Endothelial cell of umbilical vein (primary cell): ENCODE results near the gene STPG4. TPM values are rescaled to one million over a fixed set of nuclear protein-coding genes. Genes with fewer than 3 reads are reported as not detected.
A peak's percentile ranks its signal among the peaks of the same experiment; 100 is the strongest.

Experiments used
- BruUV-seq: library from RNA; stranded (reverse); fragments of 400-500 nt; replicated peaks from 2 replicates; lab custom pipeline; 2021; lab: Mats Ljungman, UMichigan
- CTCF ChIA-PET: fragments of 300-600, 350-600 bp; sonication (Branson Sonifier 250); formaldehyde crosslinking; loops from one replicate; lab custom pipeline; 2021; ENCODE audit warnings: antibody characterized with exemption, inconsistent platforms; lab: Charles Lee
- POLR2A ChIA-PET: fragments of 300-600, 350-600 bp; sonication (Branson Sonifier 250); formaldehyde crosslinking; loops from one replicate; lab custom pipeline; 2021; ENCODE audit warnings: antibody characterized with exemption, inconsistent platforms; lab: Charles Lee
- DNase-seq: peaks from one replicate; pipeline ENCODE4 v3.0.0-alpha.2; 2011; ENCODE audit warnings: low read depth, low spot score
- FAIRE-seq: peaks from 2 replicates; lab custom pipeline; 2011; peaks lifted over from hg19 to GRCh38; lab: Jason Lieb, UNC
- H2AFZ ChIP-seq: 2 replicates; pipeline ENCODE4 v1.6.0; 2012; ENCODE audit warnings: low read depth, low read length, control low read depth, inconsistent platforms
- H3K27ac ChIP-seq: 2 replicates; pipeline ENCODE4 v1.5.1; 2011; ENCODE audit warnings: low read depth, mild to moderate bottlenecking, control low read depth, low read length, moderate library complexity; ENCODE audit not compliant: insufficient read depth
- H3K27me3 ChIP-seq, 2 experiments: 2 replicates each; pipeline versions ENCODE4 v1.6.0 to v1.6.1; 2011; ENCODE audit warnings: low read length in 2 of 2, mixed read lengths in 1 of 2; ENCODE audit not compliant: control insufficient read depth in 2 of 2, insufficient read depth in 2 of 2
- H3K36me3 ChIP-seq, 2 experiments: 2 replicates in 1 of 2; 3 replicates in 1 of 2; pipeline ENCODE4 v1.5.1; 2011; ENCODE audit warnings: low read length in 2 of 2, mild to moderate bottlenecking in 1 of 2, moderate library complexity in 1 of 2; ENCODE audit not compliant: control insufficient read depth in 2 of 2, insufficient read depth in 2 of 2; ENCODE audit errors: extremely low read depth in 1 of 2
- H3K4me1 ChIP-seq: 3 replicates; pipeline ENCODE4 v1.5.1; 2011; ENCODE audit warnings: mild to moderate bottlenecking, low read length; ENCODE audit not compliant: control insufficient read depth, insufficient read depth; ENCODE audit errors: extremely low read depth
- H3K4me2 ChIP-seq: 2 replicates; pipeline ENCODE4 v1.6.1; 2011; ENCODE audit warnings: low read length, control low read depth, mixed read lengths; ENCODE audit not compliant: insufficient read depth
- H3K4me3 ChIP-seq, 3 experiments: fragments of 200-600 bp in 1 of 3; sonication (generic), shearing (Covaris generic) in 1 of 3; replicated peaks in 1 of 3; 2 replicates each; pipeline ENCODE4 v1.5.1; 2011 to 2016; ENCODE audit warnings: control low read depth in 3 of 3, low read length in 3 of 3, mild to moderate bottlenecking in 2 of 3, inconsistent platforms in 1 of 3, low read depth in 1 of 3, moderate library complexity in 1 of 3; ENCODE audit not compliant: insufficient read depth in 1 of 3
- H3K79me2 ChIP-seq: 2 replicates; pipeline ENCODE4 v1.6.0; 2012; ENCODE audit warnings: low read length, inconsistent platforms; ENCODE audit not compliant: control insufficient read depth, insufficient read depth
- H3K9ac ChIP-seq: replicated peaks from 2 replicates; pipeline ENCODE3; 2011; ENCODE audit warnings: low read length, control low read depth; ENCODE audit not compliant: insufficient read depth; ENCODE audit errors: extremely low read depth
- H3K9me1 ChIP-seq: replicated peaks from 3 replicates; pipeline ENCODE4 v1.6.0; 2011; ENCODE audit warnings: mild to moderate bottlenecking, low read length; ENCODE audit not compliant: control insufficient read depth, insufficient read depth; ENCODE audit errors: extremely low read depth
- H3K9me3 ChIP-seq: replicated peaks from 2 replicates; pipeline ENCODE4 v1.5.1; 2012; ENCODE audit warnings: low read length, inconsistent platforms; ENCODE audit not compliant: control insufficient read depth, insufficient read depth
- H4K20me1 ChIP-seq: replicated peaks from 2 replicates; pipeline ENCODE3; 2011; ENCODE audit warnings: mild to moderate bottlenecking, low read length; ENCODE audit not compliant: control insufficient read depth, insufficient read depth; ENCODE audit errors: extremely low read depth
- FOS ChIP-seq: IDR thresholded peaks from 2 replicates; pipeline ENCODE4 v1.6.1; 2011; ENCODE audit warnings: mild to moderate bottlenecking, low read length, moderate library complexity, borderline replicate concordance; ENCODE audit not compliant: insufficient read depth
- JUN ChIP-seq: IDR thresholded peaks from 2 replicates; pipeline ENCODE4 v1.6.1; 2011; ENCODE audit warnings: borderline replicate concordance, low read depth; ENCODE audit not compliant: insufficient read length, insufficient read depth
- MYC ChIP-seq: IDR thresholded peaks from one replicate; pipeline ENCODE4 v1.6.1; 2011; ENCODE audit warnings: mild to moderate bottlenecking, low read depth, low read length
- dilution Hi-C: fragments of 300-500 bp; cut with MboI; formaldehyde crosslinking; loops from one replicate; pipeline ENCODE4 v1.15.0; 2019; ENCODE audit warnings: low sequenced_read_pairs; ENCODE audit not compliant: extremely low pct_ligation_motif_present
- intact Hi-C: fragments of 100-400 bp; cut with micrococcal nuclease; formaldehyde crosslinking; loops from one replicate; pipeline ENCODE4 v1.10.0; 2022
- polyA plus RNA-seq, 4 experiments: library from polyadenylated mRNA; depleted of rRNA in 3 of 4; stranded (reverse) in 3 of 4; unstranded in 1 of 4; fragments of >200 nt; gene quantifications; 2 replicates each; pipeline versions ENCODE4 v1.2.1 to v1.2.3, GENCODE V29; 2011 to 2012; ENCODE audit warnings: missing spikeins in 1 of 4
- total RNA-seq: library from RNA; stranded (reverse); gene quantifications from 2 replicates; pipeline ENCODE4 v1.2.3, GENCODE V29; 2021
- TF ChIP-seq, protein P1 (sequence below): IDR thresholded peaks from 2 replicates; pipeline ENCODE4 v1.6.1; 2011; ENCODE audit not compliant: insufficient read depth, insufficient read length
- TF ChIP-seq, protein P2 (sequence below), 2 donors: IDR thresholded peaks; 1 replicate in 1 of 2; 2 replicates in 1 of 2; pipeline ENCODE4 v1.5.1; 2011; ENCODE audit warnings: low read length in 2 of 2, mild to moderate bottlenecking in 2 of 2, moderate library complexity in 2 of 2, control low read depth in 1 of 2, inconsistent platforms in 1 of 2, low read depth in 1 of 2; ENCODE audit not compliant: insufficient read depth in 1 of 2; ENCODE audit errors: extremely low read depth in 1 of 2

Gene STPG4
- total and polyA plus RNA-seq, 2 donors (not counting 3 experiments of a cell fraction or from before 2014, with no cell fraction given), result 0.53 TPM; not detected in 1

DNA sequence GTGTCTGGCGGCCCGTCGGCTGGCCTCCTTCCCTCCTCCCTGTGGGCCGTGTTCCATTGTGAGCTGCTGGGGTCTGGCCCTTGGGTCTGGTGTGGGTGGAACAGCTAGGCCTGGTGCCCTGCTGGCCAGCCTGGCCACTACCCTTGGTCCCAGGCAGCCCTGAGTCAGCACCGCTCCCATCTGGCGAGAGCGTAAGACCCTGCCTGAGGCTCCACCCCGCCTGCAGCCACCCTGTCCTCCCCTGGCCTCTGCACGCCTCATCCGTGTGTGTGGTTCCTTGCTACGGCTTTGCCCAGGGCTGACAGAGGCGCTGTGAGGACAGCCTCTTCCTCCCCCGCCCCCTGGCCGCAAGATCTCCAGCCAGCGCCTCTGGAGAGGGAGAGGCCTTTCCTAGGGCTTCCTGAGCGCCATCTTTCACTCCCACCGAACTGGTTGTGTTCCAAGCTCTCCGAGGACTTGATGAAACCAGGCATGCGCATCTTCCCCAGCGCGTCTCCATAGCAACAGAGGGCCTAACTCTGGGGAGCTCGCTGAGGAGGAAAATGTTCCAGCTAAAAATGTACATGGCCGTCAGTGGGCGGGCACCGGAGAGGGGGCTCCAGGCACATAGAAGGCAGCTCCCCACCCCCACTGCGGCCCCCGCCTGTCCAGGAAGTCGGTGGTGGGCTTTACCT lies 83.0 kb downstream of the STPG4 start:
- no peak overlapping the region for H2AFZ ChIP-seq
- H3K4me1 ChIP-seq, result peaks cover 47% of the 10 kb centered on the region

More for the DNA sequence above, 83.0 kb downstream of the STPG4 start:
- ChIA-PET POLR2A (no interaction called here), CTCF (interaction anchor here (0.7 to 1.7 kb wide), 5 partner anchors 13 to 49 kb away, joined by 3 to 6 read pairs (median 5); no protein-coding TSS in a partner anchor)
- peaks cover 0 to 2% of the 10 kb centered on the region in 2 experiments for H3K36me3 ChIP-seq
- H3K9me3 ChIP-seq, result no peaks in the 10 kb centered on the region
- no TSS peak for BruUV-seq
- no peaks in the 10 kb centered on the region for H3K79me2 ChIP-seq
- H3K4me3 ChIP-seq, result no peak overlapping the region
- H3K9me1 ChIP-seq, result no peaks in the 10 kb centered on the region
- peak overlapping the region; percentile 44 for H3K27ac ChIP-seq
- FAIRE-seq (no peak), DNase-seq (no peak)
- dilution Hi-C loops (no loop called here), intact Hi-C loops (no loop called here)
- no peaks in the 10 kb centered on the region for H3K27me3 ChIP-seq
- H4K20me1 ChIP-seq, result no peaks in the 10 kb centered on the region
- H3K4me2 ChIP-seq, result no peak overlapping the region
- TF ChIP-seq, protein P1, sequence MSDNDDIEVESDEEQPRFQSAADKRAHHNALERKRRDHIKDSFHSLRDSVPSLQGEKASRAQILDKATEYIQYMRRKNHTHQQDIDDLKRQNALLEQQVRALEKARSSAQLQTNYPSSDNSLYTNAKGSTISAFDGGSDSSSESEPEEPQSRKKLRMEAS, result no peak
- TF ChIP-seq MYC, result no peak
- TF ChIP-seq, protein P2, sequence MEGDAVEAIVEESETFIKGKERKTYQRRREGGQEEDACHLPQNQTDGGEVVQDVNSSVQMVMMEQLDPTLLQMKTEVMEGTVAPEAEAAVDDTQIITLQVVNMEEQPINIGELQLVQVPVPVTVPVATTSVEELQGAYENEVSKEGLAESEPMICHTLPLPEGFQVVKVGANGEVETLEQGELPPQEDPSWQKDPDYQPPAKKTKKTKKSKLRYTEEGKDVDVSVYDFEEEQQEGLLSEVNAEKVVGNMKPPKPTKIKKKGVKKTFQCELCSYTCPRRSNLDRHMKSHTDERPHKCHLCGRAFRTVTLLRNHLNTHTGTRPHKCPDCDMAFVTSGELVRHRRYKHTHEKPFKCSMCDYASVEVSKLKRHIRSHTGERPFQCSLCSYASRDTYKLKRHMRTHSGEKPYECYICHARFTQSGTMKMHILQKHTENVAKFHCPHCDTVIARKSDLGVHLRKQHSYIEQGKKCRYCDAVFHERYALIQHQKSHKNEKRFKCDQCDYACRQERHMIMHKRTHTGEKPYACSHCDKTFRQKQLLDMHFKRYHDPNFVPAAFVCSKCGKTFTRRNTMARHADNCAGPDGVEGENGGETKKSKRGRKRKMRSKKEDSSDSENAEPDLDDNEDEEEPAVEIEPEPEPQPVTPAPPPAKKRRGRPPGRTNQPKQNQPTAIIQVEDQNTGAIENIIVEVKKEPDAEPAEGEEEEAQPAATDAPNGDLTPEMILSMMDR (IDR thresholded peaks at IDR 0.05; ENCODE audit: extremely low read depth in 1 of 2, insufficient read depth in 1 of 2, low read depth in 1 of 2, low read length in 2 of 2), result no peak
- TF ChIP-seq FOS, result no peak
- no peak for TF ChIP-seq JUN
- H3K9ac ChIP-seq, result no peak overlapping the region
